OCI-LY3 (cell line): ENCODE data around the gene PGA4.
"Not testable (repeated sequence)": the region's sequence is repeated elsewhere in the genome, so short reads cannot be mapped to it uniquely, and the experiment has no call there.

Experiments used
- CTCF ChIP-seq: fragments of 200-600, 300-600 bp; sonication (generic); IDR thresholded peaks from 2 replicates; pipeline ENCODE4 v1.5.1; 2014; ENCODE audit warnings: antibody characterized with exemption, low read length, low read depth
- EZH2phosphoT487 ChIP-seq: fragments of 200-600 bp; shearing (Covaris generic); IDR thresholded peaks from 2 replicates; pipeline ENCODE4 v1.6.1; 2018; ENCODE audit warnings: antibody characterized with exemption, mixed run types, low read depth

GRCh38 chr11:61241526-61241925, 19.4 kb downstream of the PGA4 start:
- not testable (repeated sequence) for TF ChIP-seq CTCF, EZH2phosphoT487
